Measurements from ENCODE around the gene WRNIP1.

Gene WRNIP1

GRCh38 chr6:2809015-2809414 is 43.8 kb downstream of the WRNIP1 start:
- no peak for DNase-seq

GRCh38 chr6:2810092-2810671 is 45.0 kb downstream of the WRNIP1 start:
- no peak for DNase-seq

GRCh38 chr6:2812695-2813094 is 47.5 kb downstream of the WRNIP1 start:
- DNase-seq, result no peak

GRCh38 chr6:2816158-2816557 is 51.0 kb downstream of the WRNIP1 start:
- no peak for DNase-seq

GRCh38 chr6:2817903-2818443 is 52.8 kb downstream of the WRNIP1 start:
- DNase-seq, result no peak

- DNase-seq, result no peak
Observed at GRCh38 chr6:2818593-2818992, 53.4 kb downstream of the WRNIP1 start.

- no peak for DNase-seq
Observed at GRCh38 chr6:2819115-2819514, 53.9 kb downstream of the WRNIP1 start.

GRCh38 chr6:2819978-2820377 is 54.8 kb downstream of the WRNIP1 start:
- DNase-seq, result no peak

- no peak for DNase-seq
Observed at GRCh38 chr6:2820415-2820814, 55.2 kb downstream of the WRNIP1 start.

- DNase-seq, result no peak
Observed at GRCh38 chr6:2821554-2821953, 56.4 kb downstream of the WRNIP1 start.

- no peak for DNase-seq
Observed at GRCh38 chr6:2823104-2823850, 58.1 kb downstream of the WRNIP1 start.

- no peak for DNase-seq
Observed at GRCh38 chr6:2826131-2826530, 60.9 kb downstream of the WRNIP1 start.

- no peak for DNase-seq
Observed at GRCh38 chr6:2827142-2827541, 61.9 kb downstream of the WRNIP1 start.

GRCh38 chr6:2828629-2829028 is 63.4 kb downstream of the WRNIP1 start:
- no peak for DNase-seq

GRCh38 chr6:2829253-2829652 is 64.1 kb downstream of the WRNIP1 start:
- DNase-seq, result no peak

GRCh38 chr6:2830183-2830582 is 65.0 kb downstream of the WRNIP1 start:
- DNase-seq, result no peak

GRCh38 chr6:2831392-2831791 is 66.2 kb downstream of the WRNIP1 start:
- DNase-seq, result no peak

GRCh38 chr6:2834262-2834661 is 69.1 kb downstream of the WRNIP1 start:
- DNase-seq, result no peak
